Measurements from ENCODE around the gene SUMO2. TPM values are rescaled to one million over a fixed set of nuclear protein-coding genes. Genes with fewer than 3 reads are reported as not detected.
A peak's percentile ranks its signal among the peaks of the same experiment; 100 is the strongest.
"Not testable (repeated sequence)": the region's sequence is repeated elsewhere in the genome, so short reads cannot be mapped to it uniquely, and the experiment has no call there.

SUMO2 gene
- total RNA-seq, 1 donor from 2014 or later: 351 TPM

GRCh38 chr17:75131278-75132017, 51.3 kb downstream of the SUMO2 start, which contains the start of gene NT5C:
Gene NT5C (minus strand): TSS chr17:75131742. CDS start chr17:75131707, 35 bp downstream.
- intact Hi-C loops (cut with DNase I): no loop called here
- H3K9me3 ChIP-seq: no peaks in the 10 kb centered on the region
- peak; percentile 71 for TF ChIP-seq CTCF (IDR thresholded peaks at IDR 0.05)
- ATAC-seq (peak; percentile 95), DNase-seq (peak; percentile 91)
- H3K36me3 ChIP-seq: peaks cover 28% of the 10 kb centered on the region
- peaks cover 19% of the 10 kb centered on the region for H3K4me1 ChIP-seq
- peak within 1 kb of the TSS; percentile 95 for H3K4me3 ChIP-seq
- no peaks in the 10 kb centered on the region for H3K27me3 ChIP-seq (ENCODE audit: low read depth)
- H3K27ac ChIP-seq: peak within 1 kb of the TSS; percentile 92

- peak; percentile 66 for DNase-seq
- peak; percentile 48 for TF ChIP-seq CTCF (IDR thresholded peaks at IDR 0.05)
- H3K27ac ChIP-seq: peak overlapping the region; percentile 92
- ATAC-seq: peak; percentile 68 to 71
- H3K4me1 ChIP-seq: peaks cover 24% of the 10 kb centered on the region
- H3K27me3 ChIP-seq (ENCODE audit: low read depth): no peaks in the 10 kb centered on the region
- H3K4me3 ChIP-seq: peak overlapping the region; percentile 95
- H3K36me3 ChIP-seq: peaks cover 25% of the 10 kb centered on the region
- intact Hi-C loops (cut with DNase I): no loop called here
- no peaks in the 10 kb centered on the region for H3K9me3 ChIP-seq
Measured at GRCh38 chr17:75130632-75131277, 52.0 kb downstream of the SUMO2 start.

DNA sequence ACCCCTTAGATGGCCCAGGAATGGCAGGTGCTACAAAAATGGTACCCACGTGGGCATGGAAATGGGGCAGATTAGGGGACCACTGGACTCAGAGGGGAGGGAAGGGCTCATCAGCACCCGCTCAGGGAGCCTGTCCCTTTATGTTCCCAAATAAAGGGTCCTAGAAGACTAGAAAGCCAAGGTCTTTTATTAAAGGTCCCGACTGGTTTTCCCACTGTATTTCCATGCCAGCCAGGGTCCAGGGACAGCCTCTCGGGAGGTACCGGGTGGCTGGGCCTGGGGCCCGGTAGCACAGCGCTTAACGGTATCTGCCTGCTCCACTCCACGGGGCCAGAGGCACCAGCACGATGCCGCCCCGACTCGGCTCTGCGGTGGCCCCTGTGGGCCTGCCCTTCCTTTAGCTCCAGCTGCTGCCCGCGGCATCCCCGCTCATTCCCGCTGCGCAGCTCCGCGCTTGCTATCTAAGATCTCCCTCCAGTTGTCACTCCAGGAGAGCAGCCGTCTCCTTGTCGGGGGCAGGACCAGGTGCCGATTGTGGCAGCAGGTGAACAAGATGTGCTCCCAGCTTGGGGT, 52.6 kb downstream of the SUMO2 start:
- no peak for ATAC-seq
- no peaks in the 10 kb centered on the region for H3K27me3 ChIP-seq (ENCODE audit: low read depth)
- intact Hi-C loops (cut with DNase I): no loop called here
- H3K4me3 ChIP-seq: peak overlapping the region; percentile 95
- peaks cover 30% of the 10 kb centered on the region for H3K4me1 ChIP-seq
- peak overlapping the region; percentile 92 for H3K27ac ChIP-seq
- TF ChIP-seq CTCF (IDR thresholded peaks at IDR 0.05): no peak
- H3K36me3 ChIP-seq: peaks cover 19% of the 10 kb centered on the region
- H3K9me3 ChIP-seq: no peaks in the 10 kb centered on the region
- DNase-seq: no peak

DNA sequence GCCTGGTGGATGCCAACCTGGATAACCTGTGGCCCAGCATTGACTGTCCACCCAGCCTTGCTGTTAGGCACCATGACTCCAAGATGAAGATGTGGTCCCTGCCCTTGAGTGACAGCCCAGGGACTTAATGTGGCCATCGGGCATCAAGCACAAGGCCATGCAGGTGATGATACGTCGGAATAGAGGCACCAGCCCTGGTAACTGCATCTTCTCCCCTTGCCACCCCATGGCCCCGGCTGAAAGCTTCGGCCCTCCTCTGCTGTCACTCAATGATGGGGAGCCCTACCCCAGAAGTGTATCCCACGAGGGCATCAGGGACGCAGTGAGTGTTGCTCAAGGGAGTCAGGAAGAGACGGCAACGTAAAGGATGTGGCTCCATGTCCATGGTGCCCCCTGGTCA, 53.2 kb downstream of the SUMO2 start:
- Histone ChIP-seq H3K9me3 (no peaks in the 10 kb centered on the region), H3K27ac (no peak overlapping the region), H3K27me3 (ENCODE audit: low read depth) (no peaks in the 10 kb centered on the region), H3K36me3 (peaks cover 18% of the 10 kb centered on the region), H3K4me1 (peaks cover 35% of the 10 kb centered on the region), H3K4me3 (no peak overlapping the region)
- no peak for DNase-seq
- intact Hi-C loops (cut with DNase I): no loop called here
- no peak for TF ChIP-seq CTCF (IDR thresholded peaks at IDR 0.05)
- no peak for ATAC-seq

DNA sequence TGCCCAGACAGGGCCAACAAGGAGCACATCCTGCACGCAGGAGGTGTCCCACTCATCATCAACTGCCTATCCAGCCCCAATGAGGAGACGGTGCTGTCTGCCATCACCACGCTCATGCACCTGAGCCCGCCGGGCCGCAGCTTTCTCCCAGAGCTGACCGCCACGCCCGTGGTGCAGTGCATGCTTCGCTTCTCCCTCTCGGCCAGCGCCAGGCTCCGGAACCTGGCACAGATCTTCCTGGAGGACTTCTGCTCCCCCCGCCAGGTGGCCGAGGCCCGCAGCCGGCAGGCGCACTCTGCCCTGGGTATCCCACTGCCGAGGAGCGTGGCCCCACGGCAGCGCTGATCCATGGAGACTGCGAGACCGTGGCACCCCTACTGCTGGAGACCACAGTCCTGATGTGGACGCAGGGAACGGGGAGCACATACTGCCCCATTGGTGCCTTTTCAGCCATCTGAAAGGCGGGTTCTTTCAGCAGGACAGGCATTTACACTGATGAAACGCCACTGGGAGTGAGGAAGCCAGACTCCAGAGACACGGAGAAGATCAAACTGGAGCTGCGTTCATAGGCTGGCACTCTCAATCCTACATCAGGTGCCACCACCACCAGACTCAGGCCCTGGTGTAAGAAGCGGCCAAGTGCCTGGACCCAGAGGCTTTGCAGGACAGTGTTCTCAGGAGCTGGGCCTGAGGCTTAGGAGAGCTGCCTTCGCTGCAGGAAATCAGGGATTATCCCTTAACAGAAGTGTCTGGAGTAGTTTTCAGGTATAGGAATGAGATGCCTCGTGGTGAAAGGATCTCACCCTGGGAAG, 53.9 kb downstream of the SUMO2 start:
- Histone ChIP-seq H3K27ac (no peak overlapping the region), H3K4me1 (peaks cover 42% of the 10 kb centered on the region), H3K36me3 (peaks cover 18% of the 10 kb centered on the region), H3K9me3 (no peaks in the 10 kb centered on the region), H3K27me3 (ENCODE audit: low read depth) (no peaks in the 10 kb centered on the region), H3K4me3 (no peak overlapping the region)
- ATAC-seq (no peak), DNase-seq (no peak)
- intact Hi-C loops (cut with DNase I): no loop called here
- no peak for TF ChIP-seq CTCF (IDR thresholded peaks at IDR 0.05)

DNA sequence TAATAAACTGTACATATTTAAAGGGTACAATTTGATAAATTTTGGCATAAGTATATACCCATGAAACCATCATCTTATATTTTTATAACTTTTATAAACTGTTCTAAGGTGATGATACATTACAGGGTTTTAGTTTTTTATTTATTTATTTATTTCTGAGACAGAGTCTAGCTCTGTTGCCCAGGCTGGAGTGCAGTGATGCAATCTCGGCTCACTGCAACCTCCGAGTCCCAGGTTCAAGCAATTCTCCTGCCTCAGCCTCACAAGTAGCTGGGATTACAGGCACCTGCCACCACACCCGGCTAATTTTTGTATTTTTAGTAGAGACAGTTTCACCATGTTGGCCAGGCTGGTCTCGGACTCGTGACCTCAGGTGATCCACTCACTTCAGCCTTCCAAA, 54.8 kb downstream of the SUMO2 start:
- H3K27me3 ChIP-seq (ENCODE audit: low read depth); intact Hi-C loops (cut with DNase I); H3K9me3 ChIP-seq; DNase-seq; H3K4me3 ChIP-seq; H3K27ac ChIP-seq; ATAC-seq: not testable (repeated sequence)
- H3K4me1 ChIP-seq: peaks cover 44% of the 10 kb centered on the region
- H3K36me3 ChIP-seq: peaks cover 18% of the 10 kb centered on the region
